Neural crest cell (in vitro differentiated cells): ENCODE measurements around the gene OPALIN. TPM values are rescaled to one million over a fixed set of nuclear protein-coding genes. Genes with fewer than 3 reads are reported as not detected.

ENCODE experiments used
- DNase-seq: peaks from one replicate; pipeline ENCODE4 v3.0.0; 2021; ENCODE audit warnings: low read depth, mixed read lengths, low spot score
- H3K27ac Mint-ChIP-seq: one replicate; pipeline ENCODE4 v1.8.0; 2021; ENCODE audit warnings: mild to moderate bottlenecking, mixed read lengths; ENCODE audit not compliant: unreplicated experiment
- H3K27me3 Mint-ChIP-seq: 2 replicates; pipeline ENCODE4 v1.8.0; 2021; ENCODE audit warnings: low read depth, mild to moderate bottlenecking, mixed read lengths
- H3K36me3 Mint-ChIP-seq: 2 replicates; pipeline ENCODE4 v1.8.0; 2021; ENCODE audit warnings: low read depth, mild to moderate bottlenecking, mixed read lengths
- H3K4me1 Mint-ChIP-seq: 2 replicates; pipeline ENCODE4 v1.8.0; 2021; ENCODE audit warnings: mixed read lengths
- H3K4me3 Mint-ChIP-seq: one replicate; pipeline ENCODE4 v1.8.0; 2021; ENCODE audit warnings: mild to moderate bottlenecking, mixed read lengths
- H3K9me3 Mint-ChIP-seq: 2 replicates; pipeline ENCODE4 v1.8.0; 2021; ENCODE audit warnings: mixed read lengths
- CTCF ChIP-seq: fragments of 200-600 bp; sonication (generic); conservative IDR thresholded peaks from 2 replicates; pipeline ENCODE4 v1.5.0; 2021; ENCODE audit warnings: antibody characterized with exemption, mild to moderate bottlenecking
- total RNA-seq: library from RNA; stranded (reverse); gene quantifications from 2 replicates; pipeline ENCODE4 v1.2.1, GENCODE V29; 2021

Gene OPALIN
- total RNA-seq, 1 donor from 2014 or later = not detected

GRCh38 chr10:96338279-96338925, 20.4 kb downstream of the OPALIN start:
- H3K27ac Mint-ChIP-seq = no peak overlapping the region
- TF ChIP-seq CTCF = no peak
- no peaks in the 10 kb centered on the region for H3K36me3 Mint-ChIP-seq
- H3K4me1 Mint-ChIP-seq = peaks cover 17% of the 10 kb centered on the region
- DNase-seq = no peak
- H3K4me3 Mint-ChIP-seq = no peak overlapping the region
- H3K27me3 Mint-ChIP-seq = peaks cover 3% of the 10 kb centered on the region
- no peaks in the 10 kb centered on the region for H3K9me3 Mint-ChIP-seq

- TF ChIP-seq CTCF = no peak
- Mint-ChIP-seq H3K4me1 (peaks cover 17% of the 10 kb centered on the region), H3K4me3 (no peak overlapping the region), H3K27me3 (peaks cover 3% of the 10 kb centered on the region), H3K9me3 (no peaks in the 10 kb centered on the region), H3K27ac (no peak overlapping the region), H3K36me3 (no peaks in the 10 kb centered on the region)
- DNase-seq = no peak
Measured at GRCh38 chr10:96337106-96337505, 21.7 kb downstream of the OPALIN start.

- peak; percentile 33 for DNase-seq
- Mint-ChIP-seq H3K27ac (no peak overlapping the region), H3K9me3 (no peaks in the 10 kb centered on the region), H3K36me3 (no peaks in the 10 kb centered on the region), H3K4me3 (no peak overlapping the region), H3K27me3 (peaks cover 3% of the 10 kb centered on the region), H3K4me1 (peaks cover 5% of the 10 kb centered on the region)
- TF ChIP-seq CTCF = peak; percentile 80
Measured at GRCh38 chr10:96334616-96335526, 23.9 kb downstream of the OPALIN start.

- no peak for TF ChIP-seq CTCF
- DNase-seq = no peak
- H3K9me3 Mint-ChIP-seq = no peaks in the 10 kb centered on the region
- no peak overlapping the region for H3K4me3 Mint-ChIP-seq
- no peak overlapping the region for H3K27ac Mint-ChIP-seq
- no peaks in the 10 kb centered on the region for H3K36me3 Mint-ChIP-seq
- H3K4me1 Mint-ChIP-seq = peaks cover under 1% of the 10 kb centered on the region
- H3K27me3 Mint-ChIP-seq = peaks cover 3% of the 10 kb centered on the region
Measured at GRCh38 chr10:96333101-96333500, 25.7 kb downstream of the OPALIN start.

- no peak for TF ChIP-seq CTCF
- H3K27me3 Mint-ChIP-seq = peaks cover 5% of the 10 kb centered on the region
- no peaks in the 10 kb centered on the region for H3K36me3 Mint-ChIP-seq
- no peak overlapping the region for H3K4me3 Mint-ChIP-seq
- no peaks in the 10 kb centered on the region for H3K9me3 Mint-ChIP-seq
- no peak overlapping the region for H3K27ac Mint-ChIP-seq
- DNase-seq = no peak
- H3K4me1 Mint-ChIP-seq = no peaks in the 10 kb centered on the region
Measured at GRCh38 chr10:96327462-96327861, 31.3 kb downstream of the OPALIN start.
